ENCODE results near the gene PLXNB2.

- no peak for TF ChIP-seq CTCF (IDR thresholded peaks at IDR 0.05)
- TF ChIP-seq POLR2A (IDR thresholded peaks at IDR 0.05; ENCODE audit: low read depth): no peak
- TF ChIP-seq EP300 (IDR thresholded peaks at IDR 0.05): no peak
- no peak for TF ChIP-seq POLR2AphosphoS5 (IDR thresholded peaks at IDR 0.05)
Measured at GRCh38 chr22:50269970-50270665, 37.3 kb downstream of the PLXNB2 start, which contains the start of gene MAPK11.
